SU-DHL-6 (cell line): ENCODE results near the gene RECQL5.

Experiments
- H2AFZ ChIP-seq: fragments of 200-600 bp; sonication (generic); 2 replicates; pipeline ENCODE4 v1.6.1; 2014; ENCODE audit warnings: low read depth, mild to moderate bottlenecking, moderate library complexity, mixed read lengths, antibody characterized with exemption, low read length; ENCODE audit not compliant: severe bottlenecking
- H3F3A ChIP-seq: fragments of 200-600 bp; shearing (Covaris generic); 2 replicates; pipeline ENCODE4 v1.6.0; 2016; ENCODE audit warnings: antibody characterized with exemption, mild to moderate bottlenecking; ENCODE audit not compliant: insufficient read depth
- H3K27ac ChIP-seq: fragments of 200-600 bp; sonication (generic); 2 replicates; pipeline ENCODE4 v1.5.1; 2016; ENCODE audit warnings: low read depth, mild to moderate bottlenecking, low read length, moderate library complexity, mixed read lengths
- H3K27me3 ChIP-seq: fragments of 200-600 bp; sonication (generic), shearing (Covaris generic); 2 replicates; pipeline ENCODE4 v1.6.0; 2014; ENCODE audit warnings: mild to moderate bottlenecking, low read length
- H3K36me3 ChIP-seq: fragments of 200-600 bp; sonication (generic); 2 replicates; pipeline ENCODE4 v1.6.1; 2014; ENCODE audit warnings: mild to moderate bottlenecking, low read length, mixed read lengths
- H3K4me2 ChIP-seq: fragments of 300-600, 200-600 bp; shearing (Covaris generic), sonication (generic); 2 replicates; pipeline ENCODE4 v1.6.0; 2014; ENCODE audit warnings: low read length, low read depth, mild to moderate bottlenecking; ENCODE audit not compliant: poor library complexity, severe bottlenecking
- H3K4me3 ChIP-seq: fragments of 200-600 bp; sonication (generic); 2 replicates; pipeline ENCODE4 v1.5.1; 2014; ENCODE audit warnings: antibody characterized with exemption, low read length, mild to moderate bottlenecking, mixed read lengths; ENCODE audit not compliant: insufficient read depth, poor library complexity, severe bottlenecking
- H3K79me2 ChIP-seq: fragments of 200-600 bp; sonication (generic); 2 replicates; pipeline ENCODE4 v1.6.1; 2014; ENCODE audit warnings: mild to moderate bottlenecking, low read length, moderate library complexity; ENCODE audit not compliant: insufficient read depth
- H3K9ac ChIP-seq: fragments of 200-600 bp; sonication (generic); 2 replicates; pipeline ENCODE4 v1.7.0; 2014; ENCODE audit warnings: mild to moderate bottlenecking, low read length
- H3K9me2 ChIP-seq: fragments of 200-600 bp; sonication (generic); replicated peaks from 2 replicates; pipeline ENCODE4 v1.6.1; 2014; ENCODE audit warnings: low read length; ENCODE audit not compliant: insufficient read depth
- H3K9me3 ChIP-seq: fragments of 200-600 bp; sonication (generic); 2 replicates; pipeline ENCODE4 v1.6.1; 2014; ENCODE audit warnings: low read length, mixed read lengths; ENCODE audit not compliant: insufficient read depth
- H4K20me1 ChIP-seq: fragments of 200-600 bp; sonication (generic); 2 replicates; pipeline ENCODE4 v1.6.1; 2014; ENCODE audit warnings: low read depth, mild to moderate bottlenecking, antibody characterized with exemption, low read length, moderate library complexity, mixed read lengths
- CTCF ChIP-seq: fragments of 200-600 bp; sonication (generic); IDR thresholded peaks from one replicate; pipeline ENCODE4 v1.5.1; 2017; ENCODE audit warnings: antibody characterized with exemption, mild to moderate bottlenecking, low read length, moderate library complexity; ENCODE audit not compliant: insufficient read depth, poor library complexity, severe bottlenecking
- EZH2phosphoT487 ChIP-seq: fragments of 200-600 bp; sonication (generic), shearing (Covaris generic); conservative IDR thresholded peaks from 2 replicates; pipeline ENCODE4 v1.6.1; 2018; ENCODE audit warnings: mild to moderate bottlenecking, antibody characterized with exemption, low read length, moderate library complexity, mixed read lengths

RECQL5 gene

GRCh38 chr17:75601057-75601987 is 65.6 kb downstream of the RECQL5 start:
- no peaks in the 10 kb centered on the region for H3K9me2 ChIP-seq
- no peak overlapping the region for H3K4me3 ChIP-seq
- H3K27ac ChIP-seq, result no peak overlapping the region
- H3K36me3 ChIP-seq, result no peaks in the 10 kb centered on the region
- no peaks in the 10 kb centered on the region for H3F3A ChIP-seq
- no peaks in the 10 kb centered on the region for H3K9me3 ChIP-seq
- H3K9ac ChIP-seq, result no peak overlapping the region
- H3K27me3 ChIP-seq, result no peaks in the 10 kb centered on the region
- H3K79me2 ChIP-seq, result no peaks in the 10 kb centered on the region
- H4K20me1 ChIP-seq, result no peaks in the 10 kb centered on the region
- no peak overlapping the region for H3K4me2 ChIP-seq
- no peak overlapping the region for H2AFZ ChIP-seq
- TF ChIP-seq EZH2phosphoT487, result no peak
- peak; percentile 88 for TF ChIP-seq CTCF

GRCh38 chr17:75596320-75597087 is 70.5 kb downstream of the RECQL5 start:
- Histone ChIP-seq H4K20me1 (no peaks in the 10 kb centered on the region), H3K79me2 (no peaks in the 10 kb centered on the region), H3K9me3 (no peaks in the 10 kb centered on the region), H3K9ac (no peak overlapping the region), H3K9me2 (no peaks in the 10 kb centered on the region), H3K27me3 (no peaks in the 10 kb centered on the region), H3K4me2 (no peak overlapping the region), H3K27ac (no peak overlapping the region), H3K36me3 (no peaks in the 10 kb centered on the region), H3K4me3 (no peak overlapping the region), H3F3A (no peaks in the 10 kb centered on the region), H2AFZ (no peak overlapping the region)
- TF ChIP-seq EZH2phosphoT487 (no peak), CTCF (no peak)

- no peak for TF ChIP-seq EZH2phosphoT487
- TF ChIP-seq CTCF, result no peak
- Histone ChIP-seq H3K36me3 (no peaks in the 10 kb centered on the region), H3K9ac (no peak overlapping the region), H3F3A (no peaks in the 10 kb centered on the region), H3K27me3 (no peaks in the 10 kb centered on the region), H3K79me2 (no peaks in the 10 kb centered on the region), H3K4me3 (no peak overlapping the region), H4K20me1 (no peaks in the 10 kb centered on the region), H3K9me3 (no peaks in the 10 kb centered on the region), H2AFZ (no peak overlapping the region), H3K27ac (no peak overlapping the region), H3K4me2 (no peak overlapping the region), H3K9me2 (no peaks in the 10 kb centered on the region)
These were observed 71.0 kb downstream of the RECQL5 start for GRCh38 chr17:75595920-75596313.
